HCT116 (cell line): ENCODE results near the gene RIMKLA. TPM values are rescaled to one million over a fixed set of nuclear protein-coding genes. Genes with fewer than 3 reads are reported as not detected.

Experiments
- ATAC-seq: fragments of 200-7000 bp; cut with Tn5 transposase; 2 replicates; pipeline ENCODE4 v1.9.1; 2020; ENCODE audit warnings: mild to moderate bottlenecking, moderate library complexity
- BruUV-seq: library from RNA; stranded (reverse); fragments of 400-500 nt; replicated peaks from 2 replicates; lab custom pipeline; 2021; lab: Mats Ljungman, UMichigan
- CTCF ChIA-PET: fragments of 300-600 bp; sonication (Branson Sonifier 250); formaldehyde crosslinking; loops from one replicate; lab custom pipeline; 2021; ENCODE audit warnings: antibody characterized with exemption; lab: Charles Lee
- POLR2A ChIA-PET: fragments of 300-600, 350-600 bp; sonication (Branson Sonifier 250); formaldehyde crosslinking; loops from one replicate; lab custom pipeline; 2021; ENCODE audit warnings: antibody characterized with exemption; lab: Charles Lee
- RAD21 ChIA-PET, 2 experiments: fragments of 300-600 bp; sonication (Branson Sonifier 250); formaldehyde crosslinking; loops; one replicate each; lab custom pipeline; 2023; ENCODE audit warnings: low total read pairs in 2 of 2; ENCODE audit not compliant: uncharacterized antibody in 2 of 2, unreplicated experiment in 2 of 2, low non-redundant PET in 1 of 2; lab: Charles Lee
- DNase-seq: peaks from one replicate; pipeline ENCODE4 v3.0.0-alpha.2; 2010; ENCODE audit warnings: low read depth, low spot score
- H2AFZ ChIP-seq: fragments of 200-600 bp; shearing (Covaris generic), sonication (generic); 2 replicates; pipeline ENCODE4 v1.6.1; 2017; ENCODE audit warnings: low read depth, mixed run types, mixed read lengths, antibody characterized with exemption, low read length; ENCODE audit not compliant: poor library complexity, severe bottlenecking
- H3K27ac ChIP-seq: 2 replicates; pipeline ENCODE4 v1.5.1; 2012; ENCODE audit warnings: low read depth, low read length
- H3K27me3 ChIP-seq: fragments of 200-600 bp; sonication (generic); 2 replicates; pipeline ENCODE4 v1.6.1; 2016; ENCODE audit warnings: mixed run types, low read length, mixed read lengths; ENCODE audit not compliant: insufficient read depth
- H3K36me3 ChIP-seq, 2 experiments: fragments of 200-500 bp in 1 of 2; fragments of 200-600 bp in 1 of 2; sonication (Bioruptor generic) in 1 of 2; sonication (generic) in 1 of 2; 2 replicates each; pipeline versions ENCODE4 v1.5.1 to v1.6.1; 2014 to 2016; ENCODE audit warnings: low read length in 2 of 2, inconsistent platforms in 1 of 2, mixed read lengths in 1 of 2, mixed run types in 1 of 2; ENCODE audit not compliant: insufficient read depth in 2 of 2, control insufficient read depth in 1 of 2
- H3K4me1 ChIP-seq, 2 experiments: fragments of 200-600 bp in 1 of 2; sonication (generic) in 1 of 2; 2 replicates each; pipeline versions ENCODE4 v1.5.1 to v1.6.1; 2012 to 2017; ENCODE audit warnings: low read length in 2 of 2, inconsistent platforms in 1 of 2, mild to moderate bottlenecking in 1 of 2, mixed read lengths in 1 of 2, mixed run types in 1 of 2, moderate library complexity in 1 of 2; ENCODE audit not compliant: insufficient read depth in 2 of 2, control insufficient read depth in 1 of 2
- H3K4me2 ChIP-seq: fragments of 200-600 bp; sonication (generic); 2 replicates; pipeline ENCODE4 v1.6.1; 2017; ENCODE audit warnings: mixed run types, low read length, mixed read lengths
- H3K4me3 ChIP-seq, 2 experiments: fragments of 200-600 bp in 1 of 2; sonication (generic) in 1 of 2; replicated peaks in 1 of 2; 2 replicates each; pipeline ENCODE4 v1.5.1; 2011 to 2016; ENCODE audit warnings: low read length in 2 of 2, control low read depth in 1 of 2, low read depth in 1 of 2, mild to moderate bottlenecking in 1 of 2, mixed read lengths in 1 of 2, mixed run types in 1 of 2
- H3K79me2 ChIP-seq: fragments of 200-600 bp; sonication (generic); 2 replicates; pipeline ENCODE4 v1.6.1; 2017; ENCODE audit warnings: mild to moderate bottlenecking, mixed run types, low read length, moderate library complexity, mixed read lengths; ENCODE audit not compliant: insufficient read depth
- H3K9ac ChIP-seq: fragments of 200-600 bp; sonication (generic); 2 replicates; pipeline ENCODE4 v1.6.1; 2016; ENCODE audit warnings: low read length, mixed read lengths
- H3K9me2 ChIP-seq: fragments of 200-600 bp; sonication (generic), shearing (Covaris generic); 2 replicates; pipeline ENCODE4 v1.6.1; 2017; ENCODE audit warnings: mixed run types, mild to moderate bottlenecking, moderate library complexity; ENCODE audit not compliant: insufficient read depth
- H3K9me3 ChIP-seq, 2 experiments: fragments of 200-500 bp in 1 of 2; fragments of 200-600 bp in 1 of 2; sonication (Bioruptor generic) in 1 of 2; sonication (generic) in 1 of 2; 2 replicates each; pipeline ENCODE4 v1.6.1; 2014 to 2017; ENCODE audit warnings: low read length in 2 of 2, mixed read lengths in 2 of 2, inconsistent platforms in 1 of 2, low read depth in 1 of 2, mild to moderate bottlenecking in 1 of 2, mixed run types in 1 of 2, moderate library complexity in 1 of 2; ENCODE audit not compliant: control insufficient read depth in 1 of 2, insufficient read depth in 1 of 2
- H4K20me1 ChIP-seq: fragments of 200-600 bp; sonication (generic), shearing (Covaris generic); 2 replicates; pipeline ENCODE4 v1.6.1; 2017; ENCODE audit warnings: mixed run types, mild to moderate bottlenecking, moderate library complexity; ENCODE audit not compliant: insufficient read depth
- CBX3 ChIP-seq: IDR thresholded peaks from 2 replicates; pipeline ENCODE4 v1.6.1; 2012; ENCODE audit warnings: low read depth
- CEBPB ChIP-seq: IDR thresholded peaks from 2 replicates; pipeline ENCODE4 v1.6.1; 2012; ENCODE audit warnings: low read depth
- EGR1 ChIP-seq: IDR thresholded peaks from 2 replicates; pipeline ENCODE4 v1.6.1; 2012; ENCODE audit warnings: low read depth
- ELF1 ChIP-seq: IDR thresholded peaks from 2 replicates; pipeline ENCODE4 v1.6.1; 2012; ENCODE audit warnings: low read depth, borderline replicate concordance
- EZH2phosphoT487 ChIP-seq: fragments of 200-600 bp; IDR thresholded peaks from 2 replicates; pipeline ENCODE4 v1.6.1; 2018; ENCODE audit warnings: antibody characterized with exemption, borderline replicate concordance
- JUND ChIP-seq: IDR thresholded peaks from 2 replicates; pipeline ENCODE4 v1.6.1; 2012
- MAX ChIP-seq: IDR thresholded peaks from 2 replicates; pipeline ENCODE4 v1.6.1; 2012
- POLR2A ChIP-seq: IDR thresholded peaks from 2 replicates; pipeline ENCODE4 v1.7.0; 2011; ENCODE audit warnings: borderline replicate concordance; ENCODE audit not compliant: insufficient read depth, insufficient read length; ENCODE audit errors: extremely low read depth
- POLR2AphosphoS5 ChIP-seq: IDR thresholded peaks from 2 replicates; pipeline ENCODE4 v1.6.1; 2011; ENCODE audit warnings: mild to moderate bottlenecking, low read depth, low read length, moderate library complexity
- RAD21 ChIP-seq: IDR thresholded peaks from 2 replicates; pipeline ENCODE4 v1.6.1; 2012; ENCODE audit warnings: low read depth, mild to moderate bottlenecking
- REST ChIP-seq: IDR thresholded peaks from 2 replicates; pipeline ENCODE4 v1.6.1; 2012; ENCODE audit warnings: low read depth
- SIN3A ChIP-seq: IDR thresholded peaks from 2 replicates; pipeline ENCODE4 v1.6.1; 2012; ENCODE audit warnings: low read depth
- SP1 ChIP-seq: IDR thresholded peaks from 2 replicates; pipeline ENCODE4 v1.6.1; 2012; ENCODE audit warnings: low read depth
- SRF ChIP-seq: IDR thresholded peaks from 2 replicates; pipeline ENCODE4 v1.6.1; 2012; ENCODE audit warnings: low read depth
- TCF7L2 ChIP-seq: IDR thresholded peaks from 2 replicates; pipeline ENCODE4 v1.7.0; 2011; ENCODE audit warnings: borderline replicate concordance, inconsistent platforms; ENCODE audit not compliant: insufficient read depth, insufficient read length; ENCODE audit errors: extremely low read depth
- YY1 ChIP-seq: IDR thresholded peaks from 2 replicates; pipeline ENCODE4 v1.6.1; 2011; ENCODE audit warnings: low read length, low read depth, moderate library complexity, mild to moderate bottlenecking; ENCODE audit not compliant: insufficient replicate concordance; ENCODE audit errors: extremely low read depth
- ZBTB33 ChIP-seq: IDR thresholded peaks from 2 replicates; pipeline ENCODE4 v1.6.1; 2011; ENCODE audit warnings: mild to moderate bottlenecking, low read length, moderate library complexity; ENCODE audit not compliant: insufficient replicate concordance; ENCODE audit errors: extremely low read depth
- ZFX ChIP-seq: fragments of 450-650 bp; IDR thresholded peaks from 2 replicates; pipeline ENCODE4 v1.6.1; 2017
- ZNF274 ChIP-seq: fragments of 200-500 bp; sonication (Bioruptor generic); IDR thresholded peaks from 2 replicates; pipeline ENCODE4 v1.6.1; 2014; ENCODE audit warnings: mild to moderate bottlenecking, low read depth, low read length, inconsistent platforms
- intact Hi-C: fragments of 100-400 bp; cut with micrococcal nuclease; formaldehyde crosslinking; loops from 2 replicates; pipeline ENCODE4 v1.10.0; 2022
- total RNA-seq: library from RNA; stranded (reverse); gene quantifications from one replicate; pipeline ENCODE4 v1.2.1, GENCODE V29; 2021; ENCODE audit not compliant: unreplicated experiment

The RIMKLA gene
- total RNA-seq, 1 experiment from 2014 or later: 4.9 TPM

GRCh38 chr1:42414551-42415496 is 34.2 kb downstream of the RIMKLA start:
- RAD21 ChIA-PET: no interaction called here

More at GRCh38 chr1:42414551-42415496, 34.2 kb downstream of the RIMKLA start:
- H3K27ac ChIP-seq: no peak overlapping the region
- H3K4me2 ChIP-seq: no peak overlapping the region
- BruUV-seq: no TSS peak
- H3K9me3 ChIP-seq: no peaks in the 10 kb centered on the region
- intact Hi-C loops: no loop called here
- H2AFZ ChIP-seq: no peak overlapping the region
- no peaks in the 10 kb centered on the region for H3K36me3 ChIP-seq
- DNase-seq (no peak), ATAC-seq (no peak)
- H3K27me3 ChIP-seq: no peaks in the 10 kb centered on the region
- no peaks in the 10 kb centered on the region for H3K4me1 ChIP-seq
- POLR2A ChIA-PET: no interaction called here
- H3K79me2 ChIP-seq: no peaks in the 10 kb centered on the region
- CTCF ChIA-PET: no interaction called here
- H4K20me1 ChIP-seq: no peaks in the 10 kb centered on the region
- H3K9ac ChIP-seq: no peak overlapping the region
- TF ChIP-seq EGR1: no peak
- no peak for TF ChIP-seq YY1
- no peak for TF ChIP-seq SRF
- TF ChIP-seq RAD21: no peak
- no peak for TF ChIP-seq ZBTB33
- TF ChIP-seq ZFX: no peak
- TF ChIP-seq EZH2phosphoT487: no peak
- TF ChIP-seq SP1: no peak
- no peak for TF ChIP-seq JUND
- TF ChIP-seq SIN3A: no peak
- no peak for TF ChIP-seq REST
- TF ChIP-seq CEBPB: no peak
- no peak for TF ChIP-seq POLR2A
- no peak for TF ChIP-seq CBX3
- TF ChIP-seq MAX: no peak
- TF ChIP-seq POLR2AphosphoS5: no peak
- no peak for TF ChIP-seq ELF1
- no peak for TF ChIP-seq ZNF274
- no peak for TF ChIP-seq TCF7L2
- H3K9me2 ChIP-seq: no peaks in the 10 kb centered on the region
- no peak overlapping the region for H3K4me3 ChIP-seq
